HepG2 (cell line): ENCODE results near the gene IRF7. TPM values are rescaled to one million over a fixed set of nuclear protein-coding genes. Genes with fewer than 3 reads are reported as not detected.

Experiments
- ATAC-seq: fragments of 200-7000 bp; cut with Tn5 transposase; 3 replicates; pipeline ENCODE4 v1.9.1; 2020; ENCODE audit warnings: mild to moderate bottlenecking, moderate library complexity
- BruUV-seq: library from RNA; stranded (reverse); fragments of 400-500 nt; replicated peaks from 2 replicates; lab custom pipeline; 2021; lab: Mats Ljungman, UMichigan
- CTCF ChIA-PET: fragments of 300-600 bp; formaldehyde crosslinking; extraction: SDS; loops from one replicate; lab custom pipeline; 2021; ENCODE audit warnings: low total read pairs, inconsistent platforms, low intra/inter-chr PET ratio; lab: Yijun Ruan, JAX
- POLR2A ChIA-PET: fragments of 350-600 bp; sonication (Branson Sonifier 250); formaldehyde crosslinking; loops from one replicate; lab custom pipeline; 2020; ENCODE audit warnings: antibody characterized with exemption, inconsistent platforms; lab: Yijun Ruan, JAX
- DNase-seq: peaks from one replicate; pipeline ENCODE4 v3.0.0-alpha.2; 2015; ENCODE audit warnings: low spot score
- FAIRE-seq: peaks from 3 replicates; lab custom pipeline; 2011; peaks lifted over from hg19 to GRCh38; lab: Jason Lieb, UNC
- H2AFZ ChIP-seq: one replicate; pipeline ENCODE4 v1.6.1; 2011; ENCODE audit warnings: low read length, inconsistent platforms
- H3K27ac ChIP-seq: fragments of 300-600 bp; 3 replicates; pipeline ENCODE4 v1.8.0; 2011; ENCODE audit warnings: mixed run types, mild to moderate bottlenecking, mixed read lengths, low read length, inconsistent platforms; ENCODE audit not compliant: insufficient read depth; ENCODE audit errors: extremely low read length
- H3K27me3 ChIP-seq, 2 experiments: fragments of 200-600 bp in 1 of 2; 2 replicates in 1 of 2; 3 replicates in 1 of 2; pipeline versions ENCODE4 v1.6.0 to v1.8.0; 2011; ENCODE audit warnings: low read length in 2 of 2, mild to moderate bottlenecking in 2 of 2, moderate library complexity in 2 of 2, inconsistent platforms in 1 of 2; ENCODE audit not compliant: insufficient read depth in 2 of 2, control insufficient read depth in 1 of 2
- H3K36me3 ChIP-seq, 2 experiments: fragments of 200-600 bp in 1 of 2; replicated peaks in 1 of 2; 2 replicates in 1 of 2; 3 replicates in 1 of 2; pipeline versions ENCODE4 v1.5.1 to v1.8.0; 2011; ENCODE audit warnings: low read length in 2 of 2, inconsistent platforms in 1 of 2; ENCODE audit not compliant: insufficient read depth in 2 of 2, control insufficient read depth in 1 of 2
- H3K4me1 ChIP-seq: 2 replicates; pipeline ENCODE4 v1.5.1; 2012; ENCODE audit warnings: low read length, inconsistent platforms; ENCODE audit not compliant: insufficient read depth
- H3K4me2 ChIP-seq: 2 replicates; pipeline ENCODE4 v1.6.0; 2011; ENCODE audit warnings: low read depth, low read length, inconsistent platforms
- H3K4me3 ChIP-seq, 3 experiments: fragments of 200-600 bp in 1 of 3; sonication (generic), shearing (Covaris generic) in 1 of 3; replicated peaks in 1 of 3; 2 replicates each; pipeline ENCODE4 v1.5.1; 2011 to 2016; ENCODE audit warnings: low read length in 3 of 3, inconsistent platforms in 2 of 3, low read depth in 2 of 3, mild to moderate bottlenecking in 2 of 3, control low read depth in 1 of 3, mixed read lengths in 1 of 3; ENCODE audit not compliant: insufficient read depth in 1 of 3
- H3K79me2 ChIP-seq: one replicate; pipeline ENCODE4 v1.6.1; 2011; ENCODE audit warnings: low read length, inconsistent platforms; ENCODE audit not compliant: insufficient read depth
- H3K9ac ChIP-seq: 2 replicates; pipeline ENCODE4 v1.6.0; 2011; ENCODE audit warnings: mild to moderate bottlenecking, low read depth, low read length, inconsistent platforms; ENCODE audit not compliant: insufficient read depth
- H3K9me3 ChIP-seq: 2 replicates; pipeline ENCODE4 v1.5.1; 2012; ENCODE audit warnings: mild to moderate bottlenecking, low read length
- H4K20me1 ChIP-seq: 2 replicates; pipeline ENCODE4 v1.6.0; 2011; ENCODE audit warnings: inconsistent platforms, mild to moderate bottlenecking, low read length, moderate library complexity; ENCODE audit not compliant: insufficient read depth
- ERF ChIP-seq: IDR thresholded peaks from 2 replicates; pipeline ENCODE4 v1.6.1; 2018; ENCODE audit warnings: missing biosample characterization, missing genetic modification reagents
- KIAA2018 ChIP-seq: sonication (generic); formaldehyde crosslinking; IDR thresholded peaks from 2 replicates; pipeline ENCODE4 v1.5.0; 2020; ENCODE audit warnings: mild to moderate bottlenecking, missing genetic modification reagents, borderline replicate concordance
- PHB2 ChIP-seq: fragments of 450-650 bp; IDR thresholded peaks from 2 replicates; pipeline ENCODE4 v1.6.1; 2018; ENCODE audit not compliant: partially characterized antibody
- RFXANK ChIP-seq: IDR thresholded peaks from 2 replicates; pipeline ENCODE4 v1.6.1; 2016
- ZNF513 ChIP-seq: sonication (generic); formaldehyde crosslinking; conservative IDR thresholded peaks from 2 replicates; pipeline ENCODE4 v1.5.0; 2020; ENCODE audit warnings: missing genetic modification reagents
- WGBS: methylation state at CpG from one replicate; pipeline ENCODE4 v1.1.6; 2017; ENCODE audit warnings: low lambda C conversion rate; 5-methylcytosine and 5-hydroxymethylcytosine counted together
- in situ Hi-C: cut with HindIII; loops from 2 replicates; pipeline ENCODE4 v1.10.0; 2017; ENCODE audit warnings: low pct_unique_long_range_greater_than_20kb; ENCODE audit not compliant: extremely low pct_ligation_motif_present
- intact Hi-C: fragments of 100-400 bp; cut with micrococcal nuclease; formaldehyde crosslinking; loops from one replicate; pipeline ENCODE4 v1.10.0; 2022; ENCODE audit not compliant: unreplicated experiment
- polyA plus RNA-seq, 8 experiments: library from polyadenylated mRNA; depleted of rRNA in 3 of 8; stranded (reverse) in 7 of 8; unstranded in 1 of 8; fragments of >200 nt; fragmentation: Illumina TruSeq in 4 of 8; extraction: Trizol in 4 of 8; gene quantifications; 2 replicates each; pipeline versions ENCODE4 v1.2.1 to v1.2.3, GENCODE V29; 2011 to 2016; ENCODE audit warnings: low read depth in 4 of 8, missing spikeins in 1 of 8, mixed read lengths in 1 of 8; ENCODE audit not compliant: insufficient read depth in 1 of 8
- total RNA-seq, 5 experiments: library from RNA; depleted of rRNA; stranded (reverse); fragments of >200 nt; fragmentation: Illumina TruSeq; extraction: Trizol; gene quantifications; 2 replicates each; pipeline ENCODE4 v1.2.3, GENCODE V29; 2016; ENCODE audit warnings: low read depth in 1 of 5

The IRF7 gene
- total and polyA plus RNA-seq, 2 of the 13 experiments (the other 11 are each of a cell fraction or from before 2014, with no cell fraction given), result not detected

GRCh38 chr11:656866-657265, 41.1 kb upstream of the IRF7 start:
- H3K27me3 ChIP-seq, result no peaks in the 10 kb centered on the region
- no peaks in the 10 kb centered on the region for H3K9me3 ChIP-seq
- 84% methylated on average over 6 of the region's 7 CpGs for WGBS
- peaks cover 47% of the 10 kb centered on the region for H3K4me1 ChIP-seq
- H3K79me2 ChIP-seq, result no peaks in the 10 kb centered on the region
- in situ Hi-C loops, result loop anchor here (5.0 kb wide), 1 partner anchor 70 kb away; no protein-coding TSS in a partner anchor
- no peak overlapping the region for H2AFZ ChIP-seq
- ATAC-seq (no peak), DNase-seq (no peak), FAIRE-seq (no peak)
- H3K36me3 ChIP-seq, result peaks cover 16 to 32% of the 10 kb centered on the region in 2 experiments; a peak in 4 of 5 replicates
- H3K9ac ChIP-seq, result no peak overlapping the region
- CTCF ChIA-PET, result no interaction called here
- H3K4me3 ChIP-seq, result no peak overlapping the region
- TF ChIP-seq KIAA2018 (CRISPR knock-in tag) (no peak), ZNF513 (CRISPR knock-in tag) (no peak), ERF (CRISPR knock-in tag) (no peak), PHB2 (no peak), RFXANK (CRISPR knock-in tag) (no peak)
- no peak overlapping the region for H3K4me2 ChIP-seq
- peak overlapping the region; percentile 60 for H3K27ac ChIP-seq
- intact Hi-C loops, result loop anchor here (10.0 kb wide), 1 partner anchor 48 kb away; the partner anchor contains the start of gene EPS8L2
- BruUV-seq, result no TSS peak
- H4K20me1 ChIP-seq, result peaks cover 13% of the 10 kb centered on the region; the same call in 1 of the 2 replicates
- POLR2A ChIA-PET, result interaction anchor here (1.1 to 1.5 kb wide), 3 partner anchors 49 to 81 kb away, joined by 3 read pairs; partner anchors contain the start of genes EPS8L2 and PHRF1
